Stimulated activated CD8-positive, alpha-beta memory T cell treated with anti-CD3 and anti-CD28 coated beads, Interleukin-15, amount 100 ng/mL, for 4 hours (primary cell): ENCODE measurements around the gene ARHGEF7.

Experiments used
- DNase-seq, 2 donors: peaks; one replicate each; pipeline ENCODE4 v3.0.0-alpha.2; 2020; ENCODE audit warnings: low read depth in 2 of 2

Gene ARHGEF7

DNA sequence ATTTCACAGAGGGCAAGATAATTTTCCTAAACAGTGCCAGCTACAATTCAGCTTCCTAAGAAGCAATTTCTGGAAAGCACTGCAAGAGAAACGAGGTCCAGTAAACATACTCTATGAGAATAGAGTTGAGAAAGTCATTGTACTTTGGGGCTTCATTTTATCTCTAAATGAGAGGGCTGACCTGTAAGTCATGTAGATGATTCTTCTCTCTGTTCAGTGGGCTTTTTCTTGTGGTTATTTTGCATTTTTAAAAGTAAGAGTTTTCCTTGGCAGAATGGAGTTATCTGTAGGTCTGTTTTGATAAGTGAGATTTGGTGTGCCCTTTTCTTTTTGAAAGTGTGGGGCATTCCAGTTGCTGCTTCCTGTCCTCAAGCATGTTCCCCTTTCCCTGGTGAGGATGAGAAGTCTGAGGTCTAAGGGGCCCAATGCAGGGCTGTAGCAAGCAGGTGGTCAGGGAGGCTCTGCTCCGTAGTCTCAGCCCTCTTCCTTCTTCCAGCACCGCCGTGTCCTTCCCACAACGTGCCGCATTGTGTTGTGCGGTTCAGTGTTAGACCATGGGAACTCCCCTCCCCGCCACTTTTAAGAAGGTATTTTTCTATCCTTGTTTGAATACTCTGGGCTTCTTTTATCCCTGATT is 86.3 kb downstream of the ARHGEF7 start:
- no peak for DNase-seq

DNA sequence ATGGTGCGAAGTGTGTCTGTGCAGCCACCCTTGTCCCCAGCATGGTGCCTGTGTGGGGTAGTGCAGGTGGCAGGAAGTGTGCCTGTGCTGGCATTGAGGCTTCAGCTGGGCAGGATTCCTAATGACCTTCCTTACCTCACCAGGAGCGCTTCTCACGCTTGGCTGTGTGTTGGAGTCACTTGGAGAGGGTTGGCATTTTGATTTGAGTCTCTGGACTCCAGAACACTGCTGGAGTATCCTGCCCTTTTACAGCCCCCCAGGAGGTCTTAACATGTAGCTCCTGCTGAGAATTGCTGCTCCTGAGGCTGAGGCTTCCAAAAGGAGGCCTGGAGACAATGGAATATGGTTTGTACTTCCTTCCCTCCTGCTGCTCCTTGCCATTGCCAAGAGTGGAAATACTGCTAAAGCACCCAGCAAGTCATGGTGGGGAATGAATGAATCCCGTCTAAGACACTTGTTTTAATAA is 87.1 kb downstream of the ARHGEF7 start:
- DNase-seq = no peak

GRCh38 chr13:111202745-111203144 is 87.6 kb downstream of the ARHGEF7 start:
- DNase-seq = no peak

DNA sequence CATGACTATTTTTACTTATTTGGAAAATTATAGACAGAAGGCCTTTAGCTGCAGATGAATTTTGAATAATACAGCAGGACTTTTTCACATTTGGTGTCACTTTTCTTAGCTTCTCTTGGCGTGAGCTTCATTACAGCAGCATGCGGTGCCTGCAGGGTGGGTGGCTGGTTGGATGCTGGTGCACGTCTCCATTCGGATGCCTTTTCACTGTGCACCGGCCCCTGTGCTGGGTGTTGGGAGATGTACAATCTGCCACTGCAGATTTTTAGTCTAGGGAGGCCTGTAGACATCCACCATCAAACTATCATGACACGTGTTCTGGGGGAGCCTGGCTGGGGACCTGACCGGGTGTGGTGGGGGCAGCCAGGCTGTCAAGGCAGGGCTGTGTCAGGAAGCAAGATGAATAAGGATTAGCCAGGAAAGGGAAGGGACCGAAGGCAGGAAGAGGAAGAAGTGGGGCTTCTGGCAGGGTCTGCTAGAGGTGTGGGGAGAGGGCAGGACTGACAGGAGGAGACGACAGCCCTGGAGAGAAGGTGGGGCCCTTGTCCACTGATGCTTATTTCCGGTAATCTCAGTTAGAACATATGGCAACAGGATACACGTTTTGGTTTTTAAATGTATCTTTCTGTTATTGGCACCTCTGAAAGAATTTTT is 88.8 kb downstream of the ARHGEF7 start:
- no peak for DNase-seq

GRCh38 chr13:111204438-111205177 is 89.5 kb downstream of the ARHGEF7 start:
- no peak for DNase-seq

GRCh38 chr13:111206148-111206547 is 91.0 kb downstream of the ARHGEF7 start:
- DNase-seq = no peak

- DNase-seq = no peak
Observed at GRCh38 chr13:111209613-111210012, 94.5 kb downstream of the ARHGEF7 start.

DNA sequence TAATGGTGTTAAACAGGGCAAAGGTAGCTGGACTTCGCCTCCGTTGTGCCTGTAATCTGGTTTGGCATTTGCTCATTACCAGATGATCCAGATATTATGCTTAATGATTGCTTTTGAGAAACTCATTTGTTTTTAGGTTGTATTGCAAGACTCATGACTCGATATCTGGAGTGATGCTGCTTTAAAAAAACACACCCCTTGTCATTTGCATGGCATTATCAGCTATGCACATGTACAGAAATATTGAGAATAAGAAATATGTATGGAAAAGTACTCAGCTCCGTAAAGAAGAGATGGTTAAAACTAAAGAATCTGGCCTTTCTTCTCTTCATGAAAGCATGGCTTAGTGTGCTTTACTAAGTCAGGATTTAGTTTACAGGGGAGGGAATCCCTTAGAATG is 95.0 kb downstream of the ARHGEF7 start:
- DNase-seq = no peak

DNA sequence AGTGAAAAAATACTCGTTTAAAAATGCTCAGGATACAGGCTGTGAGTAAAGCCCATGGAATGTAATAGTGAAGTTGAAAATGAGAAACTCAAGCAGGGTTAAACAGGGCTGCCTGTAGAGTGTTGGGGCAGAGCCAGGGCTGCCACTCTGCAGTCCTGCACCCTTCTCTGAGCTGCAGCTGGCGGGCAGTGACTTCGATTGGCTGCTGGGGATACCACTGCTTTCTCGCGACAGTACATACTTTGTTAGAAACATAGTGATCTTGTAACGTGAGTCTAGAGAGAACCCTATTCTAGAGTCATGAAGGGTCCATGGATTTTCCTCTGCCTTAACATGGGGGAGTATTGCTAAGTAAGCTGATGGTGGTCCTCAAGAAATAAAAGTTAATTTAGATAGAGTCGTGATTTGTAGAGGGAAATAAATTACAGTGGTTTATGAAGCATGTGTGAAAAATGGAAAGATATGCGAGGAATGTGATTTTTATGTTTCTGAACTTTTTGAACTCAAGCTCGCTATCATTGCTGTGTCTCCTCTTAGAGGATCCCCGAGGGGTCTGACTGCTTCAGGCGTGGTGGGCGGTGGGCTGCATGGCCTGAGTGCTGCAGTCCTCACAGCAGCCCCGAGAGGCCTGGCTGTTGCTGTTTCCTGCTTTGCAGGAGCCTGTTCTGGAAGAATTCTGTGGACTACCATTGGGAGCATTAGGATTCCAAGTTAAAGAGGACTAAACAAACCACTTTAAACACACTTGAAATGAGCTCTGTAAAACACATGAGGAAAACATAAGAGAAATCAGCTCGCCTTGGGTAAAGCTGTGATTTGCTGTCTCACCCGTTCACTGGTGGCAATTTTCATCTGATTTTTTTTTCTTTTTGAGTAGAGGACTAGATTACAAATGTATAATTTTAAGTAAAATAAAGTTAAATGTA is 95.7 kb downstream of the ARHGEF7 start:
- no peak for DNase-seq

GRCh38 chr13:111211789-111212516 is 96.8 kb downstream of the ARHGEF7 start:
- DNase-seq = no peak

DNA sequence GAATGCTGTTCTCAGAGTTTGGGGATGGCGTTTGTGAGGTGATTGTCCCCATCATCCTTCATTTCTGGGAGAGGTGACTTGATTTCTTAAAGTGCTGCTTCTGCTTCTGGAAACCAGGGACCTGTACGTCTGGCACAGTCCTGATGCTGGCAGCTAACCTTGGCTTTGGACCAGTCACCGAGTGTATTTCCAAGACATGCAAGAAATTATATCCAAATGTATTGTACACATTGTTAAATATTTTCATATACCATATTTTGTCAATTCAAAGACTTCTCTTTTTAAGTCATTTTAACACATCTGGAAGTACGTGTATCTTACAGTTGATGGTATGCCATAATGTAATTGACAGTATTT is 97.4 kb downstream of the ARHGEF7 start:
- DNase-seq = no peak

DNA sequence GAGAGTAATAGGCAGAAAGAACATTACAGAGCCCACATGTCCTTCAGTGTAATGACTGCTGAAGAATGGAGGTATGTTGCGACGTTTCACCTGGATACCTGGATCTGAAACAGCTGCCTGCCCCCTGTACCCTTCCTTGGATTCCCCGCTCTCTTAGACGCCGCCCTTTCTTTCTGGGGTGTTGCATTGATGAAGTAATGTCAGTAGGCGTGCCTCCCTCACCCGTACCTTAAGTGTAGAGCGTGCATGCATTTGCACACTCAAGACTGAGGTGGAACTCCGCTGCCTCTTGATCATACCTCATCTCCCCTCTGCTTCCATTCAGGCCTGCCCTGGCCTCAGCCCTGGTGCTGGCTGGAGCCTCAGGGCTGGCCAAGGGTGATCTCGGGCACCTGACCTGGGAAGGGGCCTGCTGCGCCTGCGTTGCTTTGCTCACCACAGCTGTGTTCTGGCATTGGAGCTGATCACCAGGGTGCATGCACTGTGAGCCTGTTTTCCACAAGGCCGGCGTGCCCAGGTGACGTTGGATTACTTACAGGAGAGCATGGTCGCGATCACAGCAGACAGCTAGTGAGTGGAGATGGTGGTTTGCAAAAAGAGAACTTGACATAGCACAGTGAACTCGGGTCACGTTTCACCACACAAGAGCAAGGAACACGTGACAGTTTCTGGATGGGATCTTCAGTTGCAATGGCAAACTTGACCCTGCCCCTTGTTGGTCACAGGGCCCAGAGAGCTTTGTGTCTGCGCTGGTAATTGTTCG is 99.0 kb downstream of the ARHGEF7 start:
- no peak for DNase-seq

GRCh38 chr13:111215081-111216047 is 100.3 kb downstream of the ARHGEF7 start:
- DNase-seq = no peak

GRCh38 chr13:111216166-111216960 is 101.3 kb downstream of the ARHGEF7 start:
- DNase-seq = no peak

GRCh38 chr13:111217641-111218040 is 102.5 kb downstream of the ARHGEF7 start:
- DNase-seq = no peak

GRCh38 chr13:111219280-111219679 is 104.2 kb downstream of the ARHGEF7 start:
- no peak for DNase-seq

GRCh38 chr13:111219950-111220349 is 104.8 kb downstream of the ARHGEF7 start:
- DNase-seq = no peak

GRCh38 chr13:111225166-111225565 is 110.1 kb downstream of the ARHGEF7 start:
- no peak for DNase-seq
